Islet precursor cell (in vitro differentiated cells): Measurements from ENCODE around the gene MEIS1.
A peak's percentile ranks its signal among the peaks of the same experiment; 100 is the strongest.

ENCODE experiments used
- DNase-seq: peaks from one replicate; pipeline ENCODE4 v3.0.0-alpha.2; 2018

The MEIS1 gene

DNA sequence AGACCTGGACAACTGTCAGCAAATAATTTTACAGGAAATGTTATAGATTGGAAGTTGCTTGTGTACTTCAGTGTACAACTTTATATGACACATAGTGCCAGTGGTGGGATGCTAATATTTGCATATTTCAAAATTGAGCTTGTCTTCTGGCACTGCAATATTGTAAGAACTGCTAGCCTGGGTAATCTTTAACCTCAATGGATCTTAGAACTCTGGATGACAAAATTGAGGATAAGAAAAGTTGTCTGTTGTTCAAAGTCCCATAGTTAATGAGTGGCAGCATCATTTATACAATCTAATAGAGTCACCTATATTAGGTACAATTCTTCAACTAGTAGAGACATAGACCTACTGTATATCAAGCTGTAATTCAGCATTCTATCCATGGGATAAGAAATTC is 110.3 kb downstream of the MEIS1 start:
- no peak for DNase-seq

DNA sequence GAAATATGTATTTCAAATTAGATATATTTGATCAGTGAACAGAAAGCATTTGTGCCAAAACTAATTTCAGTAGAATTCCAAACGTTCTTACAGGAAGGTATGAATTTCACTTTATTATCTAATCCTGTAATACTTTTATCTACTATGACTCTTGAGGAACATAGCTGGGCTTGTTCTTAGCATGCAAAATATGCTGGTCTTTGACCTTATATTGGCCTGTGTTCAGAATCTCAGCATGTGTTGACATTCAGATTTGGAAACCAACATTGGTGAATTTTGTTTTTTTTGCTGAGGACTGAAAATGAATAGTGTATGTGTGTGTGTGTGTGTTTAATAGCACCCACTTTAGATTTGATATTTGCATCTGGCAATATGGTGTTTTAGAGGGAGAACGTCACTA is 112.2 kb downstream of the MEIS1 start:
- DNase-seq = no peak

GRCh38 chr2:66547887-66548286 is 113.0 kb downstream of the MEIS1 start:
- no peak for DNase-seq

DNA sequence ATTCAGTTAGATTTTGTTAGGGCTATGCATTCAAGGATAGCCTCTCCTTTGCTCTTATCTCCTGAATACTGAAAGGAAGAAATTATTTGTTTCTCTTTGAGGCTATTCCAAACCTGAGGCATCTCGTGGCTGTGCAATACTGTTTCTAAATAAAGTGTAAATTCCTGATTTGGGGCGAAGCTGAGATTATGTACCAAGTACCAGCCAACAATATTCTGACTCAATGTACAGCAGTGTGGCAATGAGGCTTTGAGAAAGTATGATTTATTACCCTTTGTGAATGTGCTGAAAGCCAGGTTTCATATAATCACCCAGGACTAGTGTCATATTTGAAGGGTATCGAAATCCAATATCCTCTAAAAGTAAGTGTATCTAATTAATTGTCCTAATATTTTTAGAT is 113.5 kb downstream of the MEIS1 start:
- no peak for DNase-seq

DNA sequence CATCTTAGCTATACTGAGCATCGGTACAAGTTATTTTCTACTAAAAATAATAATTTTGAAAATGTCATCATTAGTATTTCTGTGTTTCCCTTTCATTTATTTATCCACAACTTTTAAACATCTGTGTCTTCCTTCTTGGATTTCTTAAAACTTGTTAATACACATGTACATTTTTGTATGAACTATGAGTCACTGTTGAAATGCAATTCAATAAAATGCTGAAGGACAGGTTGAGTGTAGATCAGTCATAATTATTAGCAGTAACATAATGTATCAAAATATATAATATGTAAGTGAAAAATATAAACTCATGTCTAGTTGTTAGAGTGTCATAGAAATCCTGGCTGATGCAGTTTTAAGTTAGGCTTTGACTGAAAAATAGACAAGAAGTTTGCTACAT is 115.9 kb downstream of the MEIS1 start:
- DNase-seq = no peak

DNA sequence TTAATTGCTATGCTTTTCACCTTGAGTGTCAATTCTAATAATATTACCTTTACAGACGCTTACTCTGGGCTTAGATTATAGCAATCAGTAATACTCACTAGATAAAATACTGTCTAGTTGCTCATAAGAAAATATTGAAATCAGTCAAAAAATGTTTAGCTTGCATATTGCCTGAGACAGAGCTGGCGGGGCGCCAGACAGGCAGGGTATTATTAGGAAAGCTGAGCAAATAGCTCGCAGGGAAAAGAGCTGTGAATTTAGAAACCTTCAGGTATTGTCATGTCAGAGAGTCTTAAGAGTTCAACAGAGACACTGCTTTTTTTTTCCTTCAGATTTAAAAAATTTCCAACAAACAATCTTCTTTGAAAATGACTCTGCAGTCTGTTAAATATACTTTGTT is 118.4 kb downstream of the MEIS1 start:
- DNase-seq = no peak

DNA sequence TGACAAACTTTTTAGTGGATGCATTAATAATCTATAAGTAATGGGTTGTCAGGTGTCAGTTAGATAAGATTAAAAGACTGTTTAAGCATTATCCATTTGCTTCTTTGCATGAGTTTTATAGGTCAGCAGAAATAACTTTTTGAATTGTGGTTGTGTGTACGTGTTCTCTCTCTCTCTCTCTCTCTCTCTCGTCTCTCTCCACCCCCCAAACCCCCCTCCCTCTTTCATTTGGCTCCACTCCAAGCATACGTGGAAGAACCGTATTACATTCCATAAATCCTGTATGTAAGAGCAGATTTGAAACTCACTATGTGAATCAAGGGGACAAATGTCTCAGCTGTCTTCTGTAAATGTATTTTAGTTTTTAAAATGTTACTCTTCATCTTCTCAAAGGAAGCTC is 120.2 kb downstream of the MEIS1 start:
- DNase-seq = no peak

GRCh38 chr2:66555501-66556324 is 120.8 kb downstream of the MEIS1 start:
- DNase-seq = no peak

DNA sequence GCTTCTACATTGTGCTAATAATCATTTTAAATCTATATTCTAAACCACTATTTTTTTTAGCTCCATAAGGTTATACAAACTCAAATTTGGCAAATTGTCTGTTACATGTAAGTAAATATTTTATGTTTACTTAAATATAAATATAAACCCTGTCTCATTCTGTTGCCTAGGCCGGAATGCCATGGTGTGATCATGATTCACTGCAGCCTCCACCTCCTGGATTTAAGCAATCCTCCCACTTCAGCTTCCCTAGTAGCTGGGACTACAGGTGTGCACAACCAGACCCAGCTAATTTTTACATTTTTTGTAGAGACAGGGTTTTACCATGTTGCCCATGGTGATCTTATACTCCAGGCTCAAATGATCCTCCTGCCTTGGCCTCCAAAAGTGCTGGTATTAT is 124.7 kb downstream of the MEIS1 start:
- DNase-seq = no peak

GRCh38 chr2:66560683-66561082 is 125.8 kb downstream of the MEIS1 start:
- DNase-seq = no peak

DNA sequence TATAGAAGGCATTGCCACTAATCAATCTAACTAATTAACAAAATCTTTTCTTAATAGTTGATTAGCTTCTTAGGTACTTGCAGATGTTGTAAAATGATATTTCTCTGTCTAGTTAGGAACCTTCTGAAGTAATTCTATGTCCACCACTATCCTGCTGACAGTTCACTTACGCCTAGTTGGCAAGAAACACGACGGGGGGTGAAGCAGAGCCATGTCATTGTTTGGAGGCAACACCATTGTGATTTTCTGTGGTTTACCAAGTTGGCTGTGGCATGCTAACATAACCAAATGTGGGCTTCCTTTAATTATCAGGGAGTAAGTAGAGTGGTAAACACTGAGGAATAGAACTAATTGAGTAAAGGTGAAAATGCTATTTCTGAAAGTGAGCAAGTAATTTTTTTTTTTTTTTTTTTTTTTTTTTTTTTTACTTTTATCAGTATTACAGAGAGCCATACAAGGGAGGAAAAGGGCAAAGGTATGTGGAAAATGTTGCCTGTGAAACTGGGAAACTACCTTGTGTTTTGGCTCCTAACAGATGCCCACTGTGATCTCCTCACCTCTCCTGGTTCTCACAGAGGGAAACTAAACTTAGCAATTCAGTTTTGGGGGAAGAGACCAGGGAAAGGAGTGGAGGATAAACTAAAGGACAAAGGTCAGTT is 126.8 kb downstream of the MEIS1 start:
- no peak for DNase-seq

DNA sequence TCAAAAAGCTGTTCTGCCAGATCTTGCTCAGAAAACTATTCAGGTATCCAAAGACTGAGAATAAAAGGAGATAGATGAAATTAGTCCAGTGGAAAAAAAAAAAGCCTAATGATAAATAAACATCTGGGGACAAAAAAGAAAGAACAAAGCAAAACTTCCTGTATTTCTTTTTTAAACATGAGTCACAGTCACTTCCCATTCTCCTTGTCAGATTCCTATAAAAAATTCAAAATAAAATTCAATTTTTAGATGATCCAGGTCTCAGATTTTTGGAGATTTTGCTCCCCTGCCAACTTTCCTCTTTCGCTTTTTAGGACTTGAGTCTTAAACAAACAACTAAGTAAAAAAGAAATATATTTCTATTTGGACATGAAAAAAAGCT is 127.4 kb downstream of the MEIS1 start:
- DNase-seq = no peak

- no peak for DNase-seq
Observed at GRCh38 chr2:66563473-66563872, 128.5 kb downstream of the MEIS1 start.

- no peak for DNase-seq
Observed at GRCh38 chr2:66565291-66565690, 130.4 kb downstream of the MEIS1 start.

DNA sequence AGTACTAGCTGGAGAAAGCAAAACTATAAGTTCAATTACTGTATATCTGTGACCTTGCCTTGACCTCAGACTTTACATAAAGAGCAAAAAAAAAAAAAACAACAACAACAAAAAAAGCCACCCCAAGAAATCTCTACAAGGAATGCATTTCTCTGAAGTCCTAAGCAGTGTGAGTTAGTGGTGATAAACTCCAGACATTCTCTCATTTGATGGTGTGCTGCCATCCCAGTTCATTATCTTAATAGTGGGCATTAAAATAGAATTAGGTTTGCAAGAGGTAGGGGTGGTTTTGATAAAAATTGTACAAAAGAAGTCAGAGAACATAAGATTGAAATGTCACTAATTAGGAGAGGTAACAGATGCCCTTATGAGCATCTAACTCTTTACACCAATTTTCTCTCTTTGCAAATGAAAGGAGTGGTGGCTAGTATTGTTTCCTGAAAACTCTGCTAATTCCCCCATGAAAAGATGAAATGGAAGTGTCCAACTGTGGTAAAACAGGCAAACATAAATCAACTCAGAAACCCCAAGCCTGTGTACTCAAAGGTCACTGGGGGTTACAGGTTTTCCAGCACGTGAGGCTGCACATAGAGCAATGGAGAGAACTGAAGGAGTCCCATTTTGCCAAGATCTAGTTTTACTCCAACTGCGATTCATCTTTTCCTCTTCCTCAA is 131.9 kb downstream of the MEIS1 start:
- DNase-seq = no peak

GRCh38 chr2:66567729-66568128 is 132.8 kb downstream of the MEIS1 start:
- no peak for DNase-seq

- no peak for DNase-seq
Observed at GRCh38 chr2:66568650-66569300, 133.8 kb downstream of the MEIS1 start.

GRCh38 chr2:66569321-66569851 is 134.5 kb downstream of the MEIS1 start:
- peak; percentile 78 for DNase-seq

DNA sequence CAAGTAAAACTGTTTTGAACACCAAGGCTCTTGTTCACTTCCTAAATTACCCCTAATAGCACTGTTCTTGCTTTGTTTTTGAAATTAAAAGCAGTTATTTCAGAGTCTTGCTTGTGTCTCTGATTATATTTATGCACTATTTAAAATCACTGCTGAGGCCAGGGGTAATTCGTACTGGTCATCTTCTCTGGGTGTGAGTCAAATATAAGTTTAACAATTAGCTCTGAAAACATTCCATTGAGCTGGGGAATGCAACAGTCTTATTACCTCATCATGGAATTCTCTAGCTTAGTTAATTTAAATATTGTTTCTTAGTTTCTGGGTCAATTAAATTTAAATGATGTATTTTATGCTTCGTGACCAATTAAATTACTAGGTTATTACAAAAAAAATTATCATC is 135.0 kb downstream of the MEIS1 start:
- DNase-seq = no peak

DNA sequence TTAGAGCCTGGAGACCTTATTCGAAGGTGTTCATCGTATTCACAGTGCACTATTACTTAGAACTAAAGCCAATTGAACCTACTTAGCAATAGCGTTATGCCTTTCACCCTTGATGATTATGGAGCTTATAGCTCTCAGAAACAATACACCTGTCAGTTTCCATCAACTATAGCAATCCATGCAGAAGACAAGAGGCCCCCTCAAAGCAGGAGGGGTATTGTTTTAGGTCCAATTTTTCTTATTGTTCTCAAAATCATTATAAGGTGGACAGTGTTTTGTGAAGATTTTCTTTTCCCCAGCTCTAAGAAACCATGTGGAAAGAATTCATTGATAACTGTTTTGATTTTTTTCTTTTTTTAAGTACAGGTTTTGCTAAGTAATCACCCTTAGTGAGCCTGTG is 135.5 kb downstream of the MEIS1 start:
- no peak for DNase-seq

- DNase-seq = no peak
Observed at GRCh38 chr2:66571918-66572317, 137.0 kb downstream of the MEIS1 start.

- DNase-seq = no peak
Observed at GRCh38 chr2:66572391-66572790, 137.5 kb downstream of the MEIS1 start.

DNA sequence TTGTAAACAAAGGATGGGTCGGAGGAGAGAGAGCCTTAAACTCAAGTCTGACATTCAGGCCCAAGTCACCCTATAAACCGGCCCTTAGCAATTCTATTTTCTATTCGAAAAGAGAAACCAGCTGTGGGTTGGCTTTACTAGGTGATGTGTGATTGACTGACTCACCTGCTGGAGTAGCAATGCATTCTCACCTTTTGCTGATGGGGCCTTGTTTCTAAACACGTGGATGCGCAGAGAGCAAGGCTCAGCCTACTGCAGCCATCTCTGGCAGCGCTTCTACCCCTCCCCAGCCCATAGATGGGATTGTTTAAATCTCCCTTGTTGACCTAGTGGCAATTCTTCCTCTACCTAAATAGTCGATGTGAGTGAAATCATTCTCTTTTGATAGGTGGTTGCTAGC is 138.5 kb downstream of the MEIS1 start:
- peak; percentile 70 for DNase-seq
